ENCODE data around the gene PRDM16.

DNA sequence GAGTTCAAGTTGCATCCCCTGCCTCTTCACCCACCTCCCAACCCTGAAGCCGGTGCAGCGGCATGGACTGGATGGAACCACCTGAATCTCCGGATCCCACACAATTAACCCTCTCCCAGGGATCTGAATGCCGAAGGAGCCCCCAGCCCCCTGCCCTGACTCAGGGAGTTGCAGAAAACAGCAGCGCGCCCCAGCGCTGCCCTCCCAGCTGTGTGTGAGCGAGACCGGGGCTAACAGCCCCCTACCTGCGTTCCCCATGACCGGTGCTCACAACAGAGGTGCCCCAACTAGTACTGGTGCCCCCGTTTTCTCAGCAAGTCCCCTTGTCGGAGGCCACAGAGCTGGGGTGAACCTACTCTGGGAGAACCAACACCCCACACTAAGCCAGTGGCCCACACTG is 136.8 kb downstream of the PRDM16 start:
- TF ChIP-seq, protein P1, sequence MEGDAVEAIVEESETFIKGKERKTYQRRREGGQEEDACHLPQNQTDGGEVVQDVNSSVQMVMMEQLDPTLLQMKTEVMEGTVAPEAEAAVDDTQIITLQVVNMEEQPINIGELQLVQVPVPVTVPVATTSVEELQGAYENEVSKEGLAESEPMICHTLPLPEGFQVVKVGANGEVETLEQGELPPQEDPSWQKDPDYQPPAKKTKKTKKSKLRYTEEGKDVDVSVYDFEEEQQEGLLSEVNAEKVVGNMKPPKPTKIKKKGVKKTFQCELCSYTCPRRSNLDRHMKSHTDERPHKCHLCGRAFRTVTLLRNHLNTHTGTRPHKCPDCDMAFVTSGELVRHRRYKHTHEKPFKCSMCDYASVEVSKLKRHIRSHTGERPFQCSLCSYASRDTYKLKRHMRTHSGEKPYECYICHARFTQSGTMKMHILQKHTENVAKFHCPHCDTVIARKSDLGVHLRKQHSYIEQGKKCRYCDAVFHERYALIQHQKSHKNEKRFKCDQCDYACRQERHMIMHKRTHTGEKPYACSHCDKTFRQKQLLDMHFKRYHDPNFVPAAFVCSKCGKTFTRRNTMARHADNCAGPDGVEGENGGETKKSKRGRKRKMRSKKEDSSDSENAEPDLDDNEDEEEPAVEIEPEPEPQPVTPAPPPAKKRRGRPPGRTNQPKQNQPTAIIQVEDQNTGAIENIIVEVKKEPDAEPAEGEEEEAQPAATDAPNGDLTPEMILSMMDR (IDR thresholded peaks at IDR 0.05), result no peak
- no peak for TF ChIP-seq EP300 (IDR thresholded peaks at IDR 0.05)
- TF ChIP-seq POLR2AphosphoS5 (IDR thresholded peaks at IDR 0.05), result no peak
